HepG2 (cell line): ENCODE measurements around the gene RIPOR3. TPM values are rescaled to one million over a fixed set of nuclear protein-coding genes. Genes with fewer than 3 reads are reported as not detected.

Experiments used
- DPF2 ChIP-seq: sonication (generic); formaldehyde crosslinking; IDR thresholded peaks from 2 replicates; pipeline ENCODE4 v1.4.0; 2020; ENCODE audit warnings: mild to moderate bottlenecking, low read depth, missing genetic modification reagents, borderline replicate concordance
- FOSL2 ChIP-seq: sonication (generic); formaldehyde crosslinking; IDR thresholded peaks from 2 replicates; pipeline ENCODE4 v1.4.0; 2020; ENCODE audit warnings: missing genetic modification reagents
- RBM39 ChIP-seq: fragments of 200-400 bp; formaldehyde crosslinking; IDR thresholded peaks from one replicate; pipeline ENCODE4 v1.6.1; 2018; ENCODE audit warnings: antibody characterized with exemption, mild to moderate bottlenecking, low read depth, low read length; ENCODE audit not compliant: poor library complexity, severe bottlenecking
- RXRB ChIP-seq: IDR thresholded peaks from 2 replicates; pipeline ENCODE4 v1.6.1; 2016; ENCODE audit warnings: borderline replicate concordance, missing genetic modification reagents, missing compliant biosample characterization
- SALL1 ChIP-seq: sonication (generic); formaldehyde crosslinking; IDR thresholded peaks from 2 replicates; pipeline ENCODE4 v1.8.0; 2022; ENCODE audit warnings: mild to moderate bottlenecking, missing genetic modification reagents
- TBP ChIP-seq: sonication (generic); formaldehyde crosslinking; IDR thresholded peaks from 2 replicates; pipeline ENCODE4 v1.5.0; 2020; ENCODE audit warnings: missing genetic modification reagents
- THAP11 ChIP-seq: IDR thresholded peaks from 2 replicates; pipeline ENCODE4 v1.6.1; 2016; ENCODE audit warnings: missing biosample characterization, missing genetic modification reagents
- ZFP90 ChIP-seq: sonication (generic); formaldehyde crosslinking; IDR thresholded peaks from 2 replicates; pipeline ENCODE4 v1.8.0; 2022; ENCODE audit warnings: missing genetic modification reagents, mild to moderate bottlenecking, inconsistent platforms, borderline replicate concordance
- ZNF235 ChIP-seq: sonication (generic); formaldehyde crosslinking; IDR thresholded peaks from 2 replicates; pipeline ENCODE4 v1.8.1; 2023; ENCODE audit warnings: mild to moderate bottlenecking, missing genetic modification reagents, borderline replicate concordance
- ZNF460 ChIP-seq: sonication (generic); formaldehyde crosslinking; IDR thresholded peaks from 2 replicates; pipeline ENCODE4 v1.5.1; 2020; ENCODE audit warnings: missing genetic modification reagents, mild to moderate bottlenecking, borderline replicate concordance
- ZNF629 ChIP-seq: sonication (generic); formaldehyde crosslinking; conservative IDR thresholded peaks from 2 replicates; pipeline ENCODE4 v1.5.0; 2020; ENCODE audit warnings: missing genetic modification reagents
- ZSCAN22 ChIP-seq: sonication (generic); formaldehyde crosslinking; IDR thresholded peaks from 2 replicates; pipeline ENCODE4 v1.4.0; 2020; ENCODE audit warnings: mild to moderate bottlenecking, missing genetic modification reagents
- polyA plus RNA-seq, 8 experiments: library from polyadenylated mRNA; depleted of rRNA in 3 of 8; stranded (reverse) in 7 of 8; unstranded in 1 of 8; fragments of >200 nt; fragmentation: Illumina TruSeq in 4 of 8; extraction: Trizol in 4 of 8; gene quantifications; 2 replicates each; pipeline versions ENCODE4 v1.2.1 to v1.2.3, GENCODE V29; 2011 to 2016; ENCODE audit warnings: low read depth in 4 of 8, missing spikeins in 1 of 8, mixed read lengths in 1 of 8; ENCODE audit not compliant: insufficient read depth in 1 of 8
- total RNA-seq, 5 experiments: library from RNA; depleted of rRNA; stranded (reverse); fragments of >200 nt; fragmentation: Illumina TruSeq; extraction: Trizol; gene quantifications; 2 replicates each; pipeline ENCODE4 v1.2.3, GENCODE V29; 2016; ENCODE audit warnings: low read depth in 1 of 5
- TF ChIP-seq, protein P1 (sequence below): IDR thresholded peaks from 2 replicates; pipeline ENCODE4 v1.6.1; 2016; ENCODE audit warnings: missing compliant biosample characterization, missing genetic modification reagents, borderline replicate concordance
- TF ChIP-seq, protein P2 (sequence below): sonication (generic); formaldehyde crosslinking; IDR thresholded peaks from 2 replicates; pipeline ENCODE4 v1.5.1; 2020; ENCODE audit warnings: mild to moderate bottlenecking, missing genetic modification reagents, borderline replicate concordance
- TF ChIP-seq, protein P3 (sequence below): sonication (generic); formaldehyde crosslinking; IDR thresholded peaks from 2 replicates; pipeline ENCODE4 v1.4.0; 2020; ENCODE audit warnings: missing genetic modification reagents, borderline replicate concordance

Gene RIPOR3
- total and polyA plus RNA-seq, 2 of the 13 experiments (the other 11 are each of a cell fraction or from before 2014, with no cell fraction given): 0.18 TPM; not detected in 1

DNA sequence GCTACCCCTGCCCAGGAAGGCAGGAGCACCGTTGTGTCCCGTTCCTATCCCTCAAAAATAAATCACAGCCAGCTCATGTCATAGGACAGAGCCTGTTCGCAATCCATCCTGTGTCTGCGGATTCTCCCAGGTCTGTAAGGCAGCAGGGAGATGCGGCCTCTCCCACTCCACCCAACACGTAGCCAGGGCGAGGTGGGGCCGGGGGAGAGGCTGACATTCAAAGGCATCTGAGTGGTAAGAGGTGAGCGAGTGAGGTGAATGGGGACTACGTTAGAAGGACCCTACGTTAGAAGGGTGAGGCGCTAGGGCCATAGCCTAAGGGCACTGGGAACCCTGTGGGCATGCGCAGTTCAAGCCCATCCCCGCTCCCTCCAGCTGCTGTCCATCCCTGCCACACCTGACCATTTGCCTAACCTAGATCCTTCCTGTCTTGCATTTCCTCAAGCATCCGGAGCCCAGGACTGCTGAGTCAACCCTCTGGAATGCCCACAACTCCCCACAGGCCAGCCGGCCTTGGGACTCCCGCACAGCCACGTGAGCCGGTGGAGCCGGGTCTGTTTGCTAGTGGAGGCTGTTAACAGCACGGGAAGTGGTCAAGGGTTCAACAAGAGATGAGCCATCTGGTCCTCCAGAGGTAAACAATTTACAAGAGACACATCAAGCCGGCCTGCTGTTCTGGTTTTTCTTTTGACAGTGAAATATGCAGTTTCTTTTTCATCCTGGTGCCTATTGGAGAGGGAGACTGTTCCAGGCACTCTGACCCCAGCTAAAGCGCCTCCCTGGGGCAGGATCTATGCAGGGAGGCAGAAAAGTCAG lies 45.9 kb downstream of the RIPOR3 start (continued):
- TF ChIP-seq, protein P1, sequence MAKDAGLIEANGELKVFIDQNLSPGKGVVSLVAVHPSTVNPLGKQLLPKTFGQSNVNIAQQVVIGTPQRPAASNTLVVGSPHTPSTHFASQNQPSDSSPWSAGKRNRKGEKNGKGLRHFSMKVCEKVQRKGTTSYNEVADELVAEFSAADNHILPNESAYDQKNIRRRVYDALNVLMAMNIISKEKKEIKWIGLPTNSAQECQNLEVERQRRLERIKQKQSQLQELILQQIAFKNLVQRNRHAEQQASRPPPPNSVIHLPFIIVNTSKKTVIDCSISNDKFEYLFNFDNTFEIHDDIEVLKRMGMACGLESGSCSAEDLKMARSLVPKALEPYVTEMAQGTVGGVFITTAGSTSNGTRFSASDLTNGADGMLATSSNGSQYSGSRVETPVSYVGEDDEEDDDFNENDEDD (CRISPR knock-in tag): peak; percentile 81
- peak; percentile 83 for TF ChIP-seq THAP11
- peak; percentile 73; the same call in 1 of the 2 replicates for TF ChIP-seq ZSCAN22 (CRISPR knock-in tag)
- TF ChIP-seq RXRB (CRISPR knock-in tag): peak; percentile 95
- TF ChIP-seq, protein P2, sequence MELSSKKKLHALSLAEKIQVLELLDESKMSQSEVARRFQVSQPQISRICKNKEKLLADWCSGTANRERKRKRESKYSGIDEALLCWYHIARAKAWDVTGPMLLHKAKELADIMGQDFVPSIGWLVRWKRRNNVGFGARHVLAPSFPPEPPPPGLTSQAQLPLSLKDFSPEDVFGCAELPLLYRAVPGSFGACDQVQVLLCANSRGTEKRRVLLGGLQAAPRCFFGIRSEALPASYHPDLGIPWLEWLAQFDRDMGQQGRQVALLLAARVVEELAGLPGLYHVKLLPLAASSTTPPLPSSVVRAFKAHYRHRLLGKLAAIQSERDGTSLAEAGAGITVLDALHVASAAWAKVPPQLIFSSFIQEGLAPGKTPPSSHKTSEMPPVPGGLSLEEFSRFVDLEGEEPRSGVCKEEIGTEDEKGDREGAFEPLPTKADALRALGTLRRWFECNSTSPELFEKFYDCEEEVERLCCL (CRISPR knock-in tag): no peak
- peak; percentile 81; the same call in 1 of the 2 replicates for TF ChIP-seq ZNF235 (CRISPR knock-in tag)
- peak; percentile 34 for TF ChIP-seq RBM39
- TF ChIP-seq ZNF629 (CRISPR knock-in tag): peak; percentile 53
- TF ChIP-seq, protein P3, sequence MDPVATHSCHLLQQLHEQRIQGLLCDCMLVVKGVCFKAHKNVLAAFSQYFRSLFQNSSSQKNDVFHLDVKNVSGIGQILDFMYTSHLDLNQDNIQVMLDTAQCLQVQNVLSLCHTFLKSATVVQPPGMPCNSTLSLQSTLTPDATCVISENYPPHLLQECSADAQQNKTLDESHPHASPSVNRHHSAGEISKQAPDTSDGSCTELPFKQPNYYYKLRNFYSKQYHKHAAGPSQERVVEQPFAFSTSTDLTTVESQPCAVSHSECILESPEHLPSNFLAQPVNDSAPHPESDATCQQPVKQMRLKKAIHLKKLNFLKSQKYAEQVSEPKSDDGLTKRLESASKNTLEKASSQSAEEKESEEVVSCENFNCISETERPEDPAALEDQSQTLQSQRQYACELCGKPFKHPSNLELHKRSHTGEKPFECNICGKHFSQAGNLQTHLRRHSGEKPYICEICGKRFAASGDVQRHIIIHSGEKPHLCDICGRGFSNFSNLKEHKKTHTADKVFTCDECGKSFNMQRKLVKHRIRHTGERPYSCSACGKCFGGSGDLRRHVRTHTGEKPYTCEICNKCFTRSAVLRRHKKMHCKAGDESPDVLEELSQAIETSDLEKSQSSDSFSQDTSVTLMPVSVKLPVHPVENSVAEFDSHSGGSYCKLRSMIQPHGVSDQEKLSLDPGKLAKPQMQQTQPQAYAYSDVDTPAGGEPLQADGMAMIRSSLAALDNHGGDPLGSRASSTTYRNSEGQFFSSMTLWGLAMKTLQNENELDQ (CRISPR knock-in tag): no peak
- TF ChIP-seq SALL1: peak; percentile 99
- peak; percentile 98 for TF ChIP-seq DPF2 (CRISPR knock-in tag)
- TF ChIP-seq ZFP90: peak; percentile 97
- no peak for TF ChIP-seq TBP (CRISPR knock-in tag)
- peak; percentile 26; the same call in 1 of the 2 replicates for TF ChIP-seq ZNF460 (CRISPR knock-in tag)
- TF ChIP-seq FOSL2 (CRISPR knock-in tag): peak; percentile 100
